ENCODE results near the gene MATN4.

The MATN4 gene

GRCh38 chr20:45339799-45340198 is 31.7 kb upstream of the MATN4 start:
- H3K4me2 ChIP-seq (ENCODE audit: low read depth, low read length), result peak overlapping the region; percentile 18; the same call in 1 of the 2 replicates
- TF ChIP-seq EZH2 (optimal IDR thresholded peaks at IDR 0.05; ENCODE audit: low read depth, low read length) (no peak), CTCF (IDR thresholded peaks at IDR 0.05; ENCODE audit: low read length) (no peak), EZH2phosphoT487 (IDR thresholded peaks at IDR 0.05; ENCODE audit: low read length) (no peak)
- no peak overlapping the region for H2AFZ ChIP-seq (ENCODE audit: low read length)
- peaks cover 21% of the 10 kb centered on the region for H3K4me1 ChIP-seq (ENCODE audit: low read length)
- no peak for DNase-seq
- no peak overlapping the region for H3K27ac ChIP-seq (ENCODE audit: low read length)
- H4K20me1 ChIP-seq (ENCODE audit: insufficient read depth, low read length), result no peaks in the 10 kb centered on the region
- H3F3A ChIP-seq (ENCODE audit: insufficient read depth, low read length), result peaks cover 5% of the 10 kb centered on the region; the same call in 1 of the 2 replicates
- H3K4me3 ChIP-seq (ENCODE audit: low read length), result no peak overlapping the region
- no peak overlapping the region for H3K9ac ChIP-seq (ENCODE audit: low read length)
- no peaks in the 10 kb centered on the region for H3K9me2 ChIP-seq (replicated peaks; ENCODE audit: insufficient read depth, low read length)
- no peaks in the 10 kb centered on the region for H3K9me3 ChIP-seq (replicated peaks; ENCODE audit: insufficient read depth, low read length)
- no peaks in the 10 kb centered on the region for H3K36me3 ChIP-seq (replicated peaks; ENCODE audit: insufficient read depth, low read length)
- no peaks in the 10 kb centered on the region for H3K27me3 ChIP-seq (replicated peaks; ENCODE audit: insufficient read depth, low read length)
- H3K79me2 ChIP-seq (ENCODE audit: low read length), result peaks cover 4% of the 10 kb centered on the region; the same call in 1 of the 2 replicates

- no peak overlapping the region for H3K4me2 ChIP-seq (ENCODE audit: low read depth, low read length)
- H3K9me2 ChIP-seq (replicated peaks; ENCODE audit: insufficient read depth, low read length), result no peaks in the 10 kb centered on the region
- H4K20me1 ChIP-seq (ENCODE audit: insufficient read depth, low read length), result no peaks in the 10 kb centered on the region
- H3K9ac ChIP-seq (ENCODE audit: low read length), result no peak overlapping the region
- H3F3A ChIP-seq (ENCODE audit: insufficient read depth, low read length), result peaks cover 5% of the 10 kb centered on the region; the same call in 1 of the 2 replicates
- DNase-seq, result no peak
- H3K27ac ChIP-seq (ENCODE audit: low read length), result no peak overlapping the region
- TF ChIP-seq CTCF (IDR thresholded peaks at IDR 0.05; ENCODE audit: low read length) (no peak), EZH2phosphoT487 (IDR thresholded peaks at IDR 0.05; ENCODE audit: low read length) (no peak), EZH2 (optimal IDR thresholded peaks at IDR 0.05; ENCODE audit: low read depth, low read length) (no peak)
- H3K36me3 ChIP-seq (replicated peaks; ENCODE audit: insufficient read depth, low read length), result no peaks in the 10 kb centered on the region
- no peaks in the 10 kb centered on the region for H3K9me3 ChIP-seq (replicated peaks; ENCODE audit: insufficient read depth, low read length)
- H3K4me1 ChIP-seq (ENCODE audit: low read length), result peaks cover 21% of the 10 kb centered on the region
- H2AFZ ChIP-seq (ENCODE audit: low read length), result no peak overlapping the region
- H3K27me3 ChIP-seq (replicated peaks; ENCODE audit: insufficient read depth, low read length), result no peaks in the 10 kb centered on the region
- no peak overlapping the region for H3K4me3 ChIP-seq (ENCODE audit: low read length)
- H3K79me2 ChIP-seq (ENCODE audit: low read length), result no peaks in the 10 kb centered on the region
Measured at GRCh38 chr20:45339084-45339483, 31.0 kb upstream of the MATN4 start.

- no peak overlapping the region for H3K27ac ChIP-seq (ENCODE audit: low read length)
- no peak overlapping the region for H3K4me2 ChIP-seq (ENCODE audit: low read depth, low read length)
- H3F3A ChIP-seq (ENCODE audit: insufficient read depth, low read length), result peaks cover 5% of the 10 kb centered on the region; the same call in 1 of the 2 replicates
- H3K4me3 ChIP-seq (ENCODE audit: low read length), result no peak overlapping the region
- H3K9me3 ChIP-seq (replicated peaks; ENCODE audit: insufficient read depth, low read length), result no peaks in the 10 kb centered on the region
- no peaks in the 10 kb centered on the region for H3K36me3 ChIP-seq (replicated peaks; ENCODE audit: insufficient read depth, low read length)
- H3K27me3 ChIP-seq (replicated peaks; ENCODE audit: insufficient read depth, low read length), result no peaks in the 10 kb centered on the region
- no peaks in the 10 kb centered on the region for H3K79me2 ChIP-seq (ENCODE audit: low read length)
- TF ChIP-seq CTCF (IDR thresholded peaks at IDR 0.05; ENCODE audit: low read length) (no peak), EZH2phosphoT487 (IDR thresholded peaks at IDR 0.05; ENCODE audit: low read length) (no peak), EZH2 (optimal IDR thresholded peaks at IDR 0.05; ENCODE audit: low read depth, low read length) (no peak)
- H3K9ac ChIP-seq (ENCODE audit: low read length), result no peak overlapping the region
- H2AFZ ChIP-seq (ENCODE audit: low read length), result no peak overlapping the region
- H3K4me1 ChIP-seq (ENCODE audit: low read length), result peaks cover 21% of the 10 kb centered on the region
- H4K20me1 ChIP-seq (ENCODE audit: insufficient read depth, low read length), result no peaks in the 10 kb centered on the region
- no peaks in the 10 kb centered on the region for H3K9me2 ChIP-seq (replicated peaks; ENCODE audit: insufficient read depth, low read length)
- DNase-seq, result no peak
Measured at GRCh38 chr20:45338121-45339030, 30.3 kb upstream of the MATN4 start.

All from MM.1S (cell line).